ENCODE measurements around the gene CALN1. TPM values are rescaled to one million over a fixed set of nuclear protein-coding genes. Genes with fewer than 3 reads are reported as not detected.

Gene CALN1
- total and polyA plus RNA-seq, 9 of the 15 experiments (the other 6 are each of a cell fraction or from before 2014, with no cell fraction given) = 1.4 to 7.5 (median 3.3) TPM

DNA sequence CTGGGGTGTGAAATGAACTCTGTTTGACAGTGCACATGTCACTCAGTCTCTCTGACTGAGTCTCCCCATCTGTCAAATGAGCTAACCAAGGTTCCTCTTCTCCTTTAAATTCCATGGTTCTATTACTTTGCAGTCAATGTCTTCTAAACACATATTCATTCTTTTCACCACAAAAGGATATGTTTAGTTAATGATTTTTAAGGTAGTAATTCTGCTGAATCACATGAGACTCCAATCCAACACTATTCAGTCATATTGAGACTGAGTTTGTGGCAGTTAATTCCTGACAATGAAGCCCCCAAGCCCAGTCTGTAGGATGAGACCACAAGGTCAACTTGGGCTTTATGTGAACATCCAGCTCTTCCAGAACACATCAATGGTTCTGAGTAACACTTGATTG is 85.3 kb downstream of the CALN1 start:
- H3K4me2 ChIP-seq (ENCODE audit: insufficient read depth, low read length) = no peak overlapping the region
- H2AFZ ChIP-seq (ENCODE audit: low read depth, low read length) = no peak overlapping the region
- intact Hi-C loops (cut with micrococcal nuclease) (no loop called here), in situ Hi-C loops (cut with MboI) (no loop called here)
- no peaks in the 10 kb centered on the region for H3K9me3 ChIP-seq (replicated peaks; ENCODE audit: control insufficient read depth, insufficient read depth, low read depth, low read length)
- peaks cover 0 to 12% of the 10 kb centered on the region in 2 experiments; a peak in 2 of 5 replicates for H3K27me3 ChIP-seq (ENCODE audit: control insufficient read depth in 2 of 2, insufficient read depth in 2 of 2, low read length in 2 of 2)
- DNase-seq (ENCODE audit: extremely low read depth in 1 of 4, low spot score in 3 of 4) (no peak), ATAC-seq (no peak), FAIRE-seq (no peak)
- no peaks in the 10 kb centered on the region for H3K4me1 ChIP-seq (replicated peaks in 1 of 2; ENCODE audit: control insufficient read depth in 2 of 2, insufficient read depth in 2 of 2, low read length in 2 of 2)
- ChIA-PET CTCF (ENCODE audit: low intra/inter-chr PET ratio) (no interaction called here), POLR2A (no interaction called here)
- no peaks in the 10 kb centered on the region for H3K9me1 ChIP-seq (ENCODE audit: control insufficient read depth, insufficient read depth, low read length)
- no peaks in the 10 kb centered on the region for H3K79me2 ChIP-seq (ENCODE audit: control insufficient read depth, insufficient read depth, low read length)
- no peak overlapping the region for H3K4me3 ChIP-seq
- H3K9ac ChIP-seq (ENCODE audit: insufficient read depth in 1 of 2, low read depth in 2 of 2, low read length in 2 of 2) = no peak overlapping the region
- H4K20me1 ChIP-seq (replicated peaks; ENCODE audit: control insufficient read depth, insufficient read depth, low read length) = no peaks in the 10 kb centered on the region
- no peak overlapping the region for H3K27ac ChIP-seq (ENCODE audit: extremely low read depth, low read depth, low read length)
- TF ChIP-seq, protein P1, sequence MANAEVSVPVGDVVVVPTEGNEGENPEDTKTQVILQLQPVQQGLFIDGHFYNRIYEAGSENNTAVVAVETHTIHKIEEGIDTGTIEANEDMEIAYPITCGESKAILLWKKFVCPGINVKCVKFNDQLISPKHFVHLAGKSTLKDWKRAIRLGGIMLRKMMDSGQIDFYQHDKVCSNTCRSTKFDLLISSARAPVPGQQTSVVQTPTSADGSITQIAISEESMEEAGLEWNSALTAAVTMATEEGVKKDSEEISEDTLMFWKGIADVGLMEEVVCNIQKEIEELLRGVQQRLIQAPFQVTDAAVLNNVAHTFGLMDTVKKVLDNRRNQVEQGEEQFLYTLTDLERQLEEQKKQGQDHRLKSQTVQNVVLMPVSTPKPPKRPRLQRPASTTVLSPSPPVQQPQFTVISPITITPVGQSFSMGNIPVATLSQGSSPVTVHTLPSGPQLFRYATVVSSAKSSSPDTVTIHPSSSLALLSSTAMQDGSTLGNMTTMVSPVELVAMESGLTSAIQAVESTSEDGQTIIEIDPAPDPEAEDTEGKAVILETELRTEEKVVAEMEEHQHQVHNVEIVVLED (CRISPR knock-in tag; IDR thresholded peaks at IDR 0.05) = no peak
- TF ChIP-seq, protein P2, sequence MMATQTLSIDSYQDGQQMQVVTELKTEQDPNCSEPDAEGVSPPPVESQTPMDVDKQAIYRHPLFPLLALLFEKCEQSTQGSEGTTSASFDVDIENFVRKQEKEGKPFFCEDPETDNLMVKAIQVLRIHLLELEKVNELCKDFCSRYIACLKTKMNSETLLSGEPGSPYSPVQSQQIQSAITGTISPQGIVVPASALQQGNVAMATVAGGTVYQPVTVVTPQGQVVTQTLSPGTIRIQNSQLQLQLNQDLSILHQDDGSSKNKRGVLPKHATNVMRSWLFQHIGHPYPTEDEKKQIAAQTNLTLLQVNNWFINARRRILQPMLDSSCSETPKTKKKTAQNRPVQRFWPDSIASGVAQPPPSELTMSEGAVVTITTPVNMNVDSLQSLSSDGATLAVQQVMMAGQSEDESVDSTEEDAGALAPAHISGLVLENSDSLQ (IDR thresholded peaks at IDR 0.05) = peak; percentile 23; the same call in 1 of the 2 replicates
- 0 out of 2 replicates have a peak, but pooled peaks have one; percentile 12 for TF ChIP-seq NFE2 (IDR thresholded peaks at IDR 0.05; ENCODE audit: low read depth)
- BruUV-seq (replicated peaks) = no TSS peak
- H3K36me3 ChIP-seq (ENCODE audit: control insufficient read depth, insufficient read depth, low read length) = no peaks in the 10 kb centered on the region

DNA sequence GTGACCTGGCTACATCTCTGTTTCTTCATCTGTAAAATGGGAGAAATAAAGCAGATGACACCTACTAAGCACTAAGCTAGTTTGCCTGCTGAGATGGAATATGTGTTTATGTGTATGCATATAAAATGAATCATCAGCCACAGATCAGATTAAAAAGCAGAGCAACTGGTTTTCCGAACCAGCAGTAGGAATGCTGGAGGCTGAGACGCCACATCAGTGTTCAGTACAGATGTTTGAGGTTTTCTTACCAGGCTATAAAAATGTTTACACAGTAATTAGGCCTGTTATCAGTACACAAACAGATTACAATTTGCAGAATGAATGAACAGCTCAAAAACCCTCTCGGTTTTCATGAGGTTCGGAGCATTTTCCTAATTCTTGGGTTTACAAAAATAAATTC is 85.8 kb downstream of the CALN1 start:
- H3K27me3 ChIP-seq (ENCODE audit: control insufficient read depth in 2 of 2, insufficient read depth in 2 of 2, low read length in 2 of 2) = peaks cover 0 to 12% of the 10 kb centered on the region in 2 experiments; a peak in 2 of 5 replicates
- in situ Hi-C loops (cut with MboI) = no loop called here
- no peak overlapping the region for H3K4me3 ChIP-seq
- POLR2A ChIA-PET = no interaction called here
- H3K27ac ChIP-seq (ENCODE audit: extremely low read depth, low read depth, low read length) = no peak overlapping the region
- H4K20me1 ChIP-seq (replicated peaks; ENCODE audit: control insufficient read depth, insufficient read depth, low read length) = no peaks in the 10 kb centered on the region
- no peaks in the 10 kb centered on the region for H3K9me3 ChIP-seq (replicated peaks; ENCODE audit: control insufficient read depth, insufficient read depth, low read depth, low read length)
- intact Hi-C loops (cut with micrococcal nuclease) = no loop called here
- DNase-seq (ENCODE audit: extremely low read depth in 1 of 4, low spot score in 3 of 4) (no peak), ATAC-seq (no peak), FAIRE-seq (no peak)
- H3K79me2 ChIP-seq (ENCODE audit: control insufficient read depth, insufficient read depth, low read length) = no peaks in the 10 kb centered on the region
- H3K4me2 ChIP-seq (ENCODE audit: insufficient read depth, low read length) = no peak overlapping the region
- no peaks in the 10 kb centered on the region for H3K9me1 ChIP-seq (ENCODE audit: control insufficient read depth, insufficient read depth, low read length)
- no peaks in the 10 kb centered on the region for H3K36me3 ChIP-seq (ENCODE audit: control insufficient read depth, insufficient read depth, low read length)
- CTCF ChIA-PET (ENCODE audit: low intra/inter-chr PET ratio) = no interaction called here
- no peak overlapping the region for H2AFZ ChIP-seq (ENCODE audit: low read depth, low read length)
- BruUV-seq (replicated peaks) = no TSS peak
- H3K9ac ChIP-seq (ENCODE audit: insufficient read depth in 1 of 2, low read depth in 2 of 2, low read length in 2 of 2) = no peak overlapping the region
- H3K4me1 ChIP-seq (replicated peaks in 1 of 2; ENCODE audit: control insufficient read depth in 2 of 2, insufficient read depth in 2 of 2, low read length in 2 of 2) = no peaks in the 10 kb centered on the region
- WGBS (ENCODE audit: insufficient coverage, low coverage, missing lambda C conversion rate) = 1% methylated on average over 4 of the region's 4 CpGs
- TF ChIP-seq PHF8 (IDR thresholded peaks at IDR 0.05; ENCODE audit: borderline replicate concordance, low read length) (no peak), ZNF217 (CRISPR knock-in tag; IDR thresholded peaks at IDR 0.05) (no peak), TAF9B (IDR thresholded peaks at IDR 0.05; ENCODE audit: partially characterized antibody) (no peak), ETV1 (tag; conservative IDR thresholded peaks at IDR 0.05; ENCODE audit: low read depth) (no peak), ZNF408 (CRISPR knock-in tag; IDR thresholded peaks at IDR 0.05; ENCODE audit: low read depth) (no peak)
- TF ChIP-seq, protein P3, sequence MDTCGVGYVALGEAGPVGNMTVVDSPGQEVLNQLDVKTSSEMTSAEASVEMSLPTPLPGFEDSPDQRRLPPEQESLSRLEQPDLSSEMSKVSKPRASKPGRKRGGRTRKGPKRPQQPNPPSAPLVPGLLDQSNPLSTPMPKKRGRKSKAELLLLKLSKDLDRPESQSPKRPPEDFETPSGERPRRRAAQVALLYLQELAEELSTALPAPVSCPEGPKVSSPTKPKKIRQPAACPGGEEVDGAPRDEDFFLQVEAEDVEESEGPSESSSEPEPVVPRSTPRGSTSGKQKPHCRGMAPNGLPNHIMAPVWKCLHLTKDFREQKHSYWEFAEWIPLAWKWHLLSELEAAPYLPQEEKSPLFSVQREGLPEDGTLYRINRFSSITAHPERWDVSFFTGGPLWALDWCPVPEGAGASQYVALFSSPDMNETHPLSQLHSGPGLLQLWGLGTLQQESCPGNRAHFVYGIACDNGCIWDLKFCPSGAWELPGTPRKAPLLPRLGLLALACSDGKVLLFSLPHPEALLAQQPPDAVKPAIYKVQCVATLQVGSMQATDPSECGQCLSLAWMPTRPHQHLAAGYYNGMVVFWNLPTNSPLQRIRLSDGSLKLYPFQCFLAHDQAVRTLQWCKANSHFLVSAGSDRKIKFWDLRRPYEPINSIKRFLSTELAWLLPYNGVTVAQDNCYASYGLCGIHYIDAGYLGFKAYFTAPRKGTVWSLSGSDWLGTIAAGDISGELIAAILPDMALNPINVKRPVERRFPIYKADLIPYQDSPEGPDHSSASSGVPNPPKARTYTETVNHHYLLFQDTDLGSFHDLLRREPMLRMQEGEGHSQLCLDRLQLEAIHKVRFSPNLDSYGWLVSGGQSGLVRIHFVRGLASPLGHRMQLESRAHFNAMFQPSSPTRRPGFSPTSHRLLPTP (IDR thresholded peaks at IDR 0.05; ENCODE audit: borderline replicate concordance, extremely low read depth, insufficient read length) = no peak
- TF ChIP-seq, protein P4, sequence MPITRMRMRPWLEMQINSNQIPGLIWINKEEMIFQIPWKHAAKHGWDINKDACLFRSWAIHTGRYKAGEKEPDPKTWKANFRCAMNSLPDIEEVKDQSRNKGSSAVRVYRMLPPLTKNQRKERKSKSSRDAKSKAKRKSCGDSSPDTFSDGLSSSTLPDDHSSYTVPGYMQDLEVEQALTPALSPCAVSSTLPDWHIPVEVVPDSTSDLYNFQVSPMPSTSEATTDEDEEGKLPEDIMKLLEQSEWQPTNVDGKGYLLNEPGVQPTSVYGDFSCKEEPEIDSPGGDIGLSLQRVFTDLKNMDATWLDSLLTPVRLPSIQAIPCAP (CRISPR knock-in tag; IDR thresholded peaks at IDR 0.05; ENCODE audit: borderline replicate concordance) = no peak
